Measurements from ENCODE around the gene PLPP2. TPM values are rescaled to one million over a fixed set of nuclear protein-coding genes. Genes with fewer than 3 reads are reported as not detected.

PLPP2 gene
- total RNA-seq, 4 donors from 2014 or later: 75.9 to 114 (median 109) TPM

- Histone ChIP-seq H3K36me3 (peaks cover 90% of the 10 kb centered on the region), H3K4me3 (no peak overlapping the region), H3K27ac (no peak overlapping the region), H3K4me1 (no peaks in the 10 kb centered on the region), H3K9me3 (peaks cover 15% of the 10 kb centered on the region), H3K27me3 (no peaks in the 10 kb centered on the region)
- TF ChIP-seq POLR2A (IDR thresholded peaks at IDR 0.05): no peak
- TF ChIP-seq, protein P1, sequence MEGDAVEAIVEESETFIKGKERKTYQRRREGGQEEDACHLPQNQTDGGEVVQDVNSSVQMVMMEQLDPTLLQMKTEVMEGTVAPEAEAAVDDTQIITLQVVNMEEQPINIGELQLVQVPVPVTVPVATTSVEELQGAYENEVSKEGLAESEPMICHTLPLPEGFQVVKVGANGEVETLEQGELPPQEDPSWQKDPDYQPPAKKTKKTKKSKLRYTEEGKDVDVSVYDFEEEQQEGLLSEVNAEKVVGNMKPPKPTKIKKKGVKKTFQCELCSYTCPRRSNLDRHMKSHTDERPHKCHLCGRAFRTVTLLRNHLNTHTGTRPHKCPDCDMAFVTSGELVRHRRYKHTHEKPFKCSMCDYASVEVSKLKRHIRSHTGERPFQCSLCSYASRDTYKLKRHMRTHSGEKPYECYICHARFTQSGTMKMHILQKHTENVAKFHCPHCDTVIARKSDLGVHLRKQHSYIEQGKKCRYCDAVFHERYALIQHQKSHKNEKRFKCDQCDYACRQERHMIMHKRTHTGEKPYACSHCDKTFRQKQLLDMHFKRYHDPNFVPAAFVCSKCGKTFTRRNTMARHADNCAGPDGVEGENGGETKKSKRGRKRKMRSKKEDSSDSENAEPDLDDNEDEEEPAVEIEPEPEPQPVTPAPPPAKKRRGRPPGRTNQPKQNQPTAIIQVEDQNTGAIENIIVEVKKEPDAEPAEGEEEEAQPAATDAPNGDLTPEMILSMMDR (IDR thresholded peaks at IDR 0.05): no peak
- no peak for TF ChIP-seq EP300 (IDR thresholded peaks at IDR 0.05)
- TF ChIP-seq POLR2AphosphoS5 (IDR thresholded peaks at IDR 0.05): no peak
- DNase-seq (ENCODE audit: low spot score in 2 of 2): no peak
- 97% methylated on average over 22 of the region's 24 CpGs for WGBS
These were observed 34.2 kb upstream of the PLPP2 start for GRCh38 chr19:325173-325936.

DNA sequence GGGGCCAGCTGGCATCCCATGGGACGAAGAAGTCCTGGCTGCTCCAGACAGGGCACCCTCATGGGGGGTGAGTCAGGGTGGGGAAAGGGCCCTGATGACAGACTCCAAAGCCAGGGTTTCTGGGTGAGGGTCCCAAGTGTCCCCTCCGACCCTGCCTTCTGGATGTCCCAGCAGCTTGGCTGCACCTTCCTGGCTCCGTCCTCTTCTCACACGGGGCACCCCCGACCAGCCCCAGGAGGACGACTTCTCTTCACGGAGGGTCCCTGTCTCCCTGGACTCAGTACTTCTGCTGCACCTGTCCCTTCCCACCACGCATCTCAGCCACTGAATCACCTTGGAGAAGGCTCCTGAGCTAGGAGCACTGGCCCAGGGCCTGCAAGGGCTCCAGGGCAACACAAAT lies 33.5 kb upstream of the PLPP2 start:
- peaks cover 90% of the 10 kb centered on the region for H3K36me3 ChIP-seq
- H3K27me3 ChIP-seq: no peaks in the 10 kb centered on the region
- H3K9me3 ChIP-seq: peaks cover 15% of the 10 kb centered on the region
- H3K27ac ChIP-seq: no peak overlapping the region
- TF ChIP-seq, protein P1 (IDR thresholded peaks at IDR 0.05): no peak
- TF ChIP-seq EP300 (IDR thresholded peaks at IDR 0.05) (no peak), POLR2A (IDR thresholded peaks at IDR 0.05) (no peak), POLR2AphosphoS5 (IDR thresholded peaks at IDR 0.05) (no peak)
- no peak for DNase-seq (ENCODE audit: low spot score in 2 of 2)
- 99% methylated on average over 8 of the region's 8 CpGs for WGBS
- no peaks in the 10 kb centered on the region for H3K4me1 ChIP-seq
- no peak overlapping the region for H3K4me3 ChIP-seq

GRCh38 chr19:322616-323015 lies 31.4 kb upstream of the PLPP2 start:
- no peak for TF ChIP-seq POLR2A (IDR thresholded peaks at IDR 0.05)
- TF ChIP-seq POLR2AphosphoS5 (IDR thresholded peaks at IDR 0.05): no peak
- TF ChIP-seq, protein P1 (IDR thresholded peaks at IDR 0.05): no peak
- WGBS: 93% methylated on average over 13 of the region's 13 CpGs
- H3K4me1 ChIP-seq: no peaks in the 10 kb centered on the region
- H3K36me3 ChIP-seq: peaks cover 82% of the 10 kb centered on the region
- H3K9me3 ChIP-seq: peaks cover 4% of the 10 kb centered on the region
- H3K4me3 ChIP-seq: no peak overlapping the region
- no peaks in the 10 kb centered on the region for H3K27me3 ChIP-seq
- H3K27ac ChIP-seq: no peak overlapping the region
- DNase-seq (ENCODE audit: low spot score in 2 of 2): no peak

GRCh38 chr19:318509-318774 lies 27.2 kb upstream of the PLPP2 start:
- 95% methylated on average over 5 of the region's 5 CpGs for WGBS
- Histone ChIP-seq H3K9me3 (peaks cover 4% of the 10 kb centered on the region), H3K36me3 (peaks cover 72% of the 10 kb centered on the region), H3K27me3 (no peaks in the 10 kb centered on the region), H3K4me1 (no peaks in the 10 kb centered on the region), H3K27ac (no peak overlapping the region), H3K4me3 (no peak overlapping the region)
- no peak for DNase-seq (ENCODE audit: low spot score in 2 of 2)
- TF ChIP-seq POLR2A (IDR thresholded peaks at IDR 0.05) (no peak), POLR2AphosphoS5 (IDR thresholded peaks at IDR 0.05) (no peak), EP300 (IDR thresholded peaks at IDR 0.05) (no peak)
- TF ChIP-seq, protein P1 (IDR thresholded peaks at IDR 0.05): no peak

DNA sequence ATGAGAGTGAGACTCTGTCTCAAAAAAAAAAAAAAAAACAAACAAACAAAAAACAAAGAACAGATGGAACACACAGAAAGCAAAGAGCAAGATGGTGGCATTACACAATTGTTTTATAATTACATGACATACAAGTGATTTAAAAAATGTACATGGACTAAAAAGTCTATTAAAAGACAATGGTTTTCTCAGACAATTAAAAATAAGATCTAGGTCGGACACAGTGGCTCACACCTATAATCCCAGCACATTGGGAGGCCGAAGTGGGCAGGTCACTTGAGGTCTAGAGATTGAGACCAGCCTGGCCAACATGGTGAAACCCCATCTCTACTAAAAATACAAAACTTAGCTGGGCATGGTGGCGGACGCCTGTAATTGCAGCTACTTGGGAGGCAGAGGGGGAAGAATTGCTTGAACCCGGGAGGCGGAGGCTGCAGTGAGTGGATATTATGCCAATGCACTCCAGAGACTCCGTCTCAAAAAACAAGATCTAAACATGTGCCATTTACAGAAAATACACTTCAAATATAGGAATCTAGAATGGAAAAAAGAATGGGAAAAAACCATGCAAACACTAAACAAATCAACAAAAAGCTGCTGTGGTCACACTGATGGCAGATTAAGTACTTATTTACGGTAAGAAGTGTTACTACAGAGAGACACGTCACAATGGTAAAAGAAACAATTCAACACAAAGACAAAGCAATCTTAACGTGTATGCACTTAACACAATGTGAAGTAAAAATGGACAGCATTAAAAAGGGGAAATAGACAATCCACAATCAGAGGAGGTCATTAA lies 26.7 kb upstream of the PLPP2 start:
- no peak overlapping the region for H3K27ac ChIP-seq
- no peaks in the 10 kb centered on the region for H3K27me3 ChIP-seq
- DNase-seq (ENCODE audit: low spot score in 2 of 2): no peak
- 89% methylated on average over 10 of the region's 10 CpGs for WGBS
- peaks cover 4% of the 10 kb centered on the region for H3K9me3 ChIP-seq
- H3K36me3 ChIP-seq: peaks cover 76% of the 10 kb centered on the region
- TF ChIP-seq, protein P1 (IDR thresholded peaks at IDR 0.05): no peak
- no peak for TF ChIP-seq EP300 (IDR thresholded peaks at IDR 0.05)
- TF ChIP-seq POLR2AphosphoS5 (IDR thresholded peaks at IDR 0.05): no peak
- no peak for TF ChIP-seq POLR2A (IDR thresholded peaks at IDR 0.05)
- H3K4me3 ChIP-seq: no peak overlapping the region
- H3K4me1 ChIP-seq: no peaks in the 10 kb centered on the region
